Fibroblast of the conjunctiva (primary cell): ENCODE data around the gene GRID2.
"Not testable (repeated sequence)": the region's sequence is repeated elsewhere in the genome, so short reads cannot be mapped to it uniquely, and the experiment has no call there.

Source experiments
- DNase-seq: peaks from one replicate; pipeline ENCODE4 v3.0.0-alpha.2; 2010; ENCODE audit warnings: low read depth

GRID2 gene

GRCh38 chr4:92442131-92442530, 138.4 kb downstream of the GRID2 start:
- DNase-seq, result not testable (repeated sequence)

- DNase-seq, result not testable (repeated sequence)
Measured at GRCh38 chr4:92444143-92444843, 140.5 kb downstream of the GRID2 start.

GRCh38 chr4:92445127-92445526, 141.4 kb downstream of the GRID2 start:
- DNase-seq, result no peak

- DNase-seq, result no peak
Measured at GRCh38 chr4:92447255-92447905, 143.6 kb downstream of the GRID2 start.

GRCh38 chr4:92448176-92448575, 144.4 kb downstream of the GRID2 start:
- not testable (repeated sequence) for DNase-seq

GRCh38 chr4:92450694-92451093, 146.9 kb downstream of the GRID2 start:
- DNase-seq, result no peak

- DNase-seq, result no peak
Measured at GRCh38 chr4:92451782-92452181, 148.0 kb downstream of the GRID2 start.

- not testable (repeated sequence) for DNase-seq
Measured at GRCh38 chr4:92452383-92452782, 148.6 kb downstream of the GRID2 start.

- no peak for DNase-seq
Measured at GRCh38 chr4:92455329-92455839, 151.6 kb downstream of the GRID2 start.

GRCh38 chr4:92455951-92456350, 152.2 kb downstream of the GRID2 start:
- no peak for DNase-seq

GRCh38 chr4:92461732-92462131, 158.0 kb downstream of the GRID2 start:
- DNase-seq, result no peak

GRCh38 chr4:92477298-92477697, 173.5 kb downstream of the GRID2 start:
- no peak for DNase-seq

GRCh38 chr4:92483341-92483740, 179.6 kb downstream of the GRID2 start:
- no peak for DNase-seq

GRCh38 chr4:92488496-92488895, 184.7 kb downstream of the GRID2 start:
- DNase-seq, result no peak

GRCh38 chr4:92497141-92497540, 193.4 kb downstream of the GRID2 start:
- no peak for DNase-seq

- DNase-seq, result no peak
Measured at GRCh38 chr4:92501456-92501855, 197.7 kb downstream of the GRID2 start.

GRCh38 chr4:92506933-92507332, 203.2 kb downstream of the GRID2 start:
- DNase-seq, result no peak

- DNase-seq, result no peak
Measured at GRCh38 chr4:92514627-92515026, 210.9 kb downstream of the GRID2 start.

- DNase-seq, result no peak
Measured at GRCh38 chr4:92516450-92516849, 212.7 kb downstream of the GRID2 start.

- DNase-seq, result no peak
Measured at GRCh38 chr4:92519727-92520126, 216.0 kb downstream of the GRID2 start.

GRCh38 chr4:92520563-92520962, 216.8 kb downstream of the GRID2 start:
- no peak for DNase-seq

- DNase-seq, result no peak
Measured at GRCh38 chr4:92521941-92522340, 218.2 kb downstream of the GRID2 start.

- no peak for DNase-seq
Measured at GRCh38 chr4:92522356-92522755, 218.6 kb downstream of the GRID2 start.

GRCh38 chr4:92524131-92524530, 220.4 kb downstream of the GRID2 start:
- DNase-seq, result no peak
